ENCODE measurements around the gene ZNF296. TPM values are rescaled to one million over a fixed set of nuclear protein-coding genes. Genes with fewer than 3 reads are reported as not detected.

ZNF296 gene
- total RNA-seq, 1 donor from 2014 or later, result not detected

DNA sequence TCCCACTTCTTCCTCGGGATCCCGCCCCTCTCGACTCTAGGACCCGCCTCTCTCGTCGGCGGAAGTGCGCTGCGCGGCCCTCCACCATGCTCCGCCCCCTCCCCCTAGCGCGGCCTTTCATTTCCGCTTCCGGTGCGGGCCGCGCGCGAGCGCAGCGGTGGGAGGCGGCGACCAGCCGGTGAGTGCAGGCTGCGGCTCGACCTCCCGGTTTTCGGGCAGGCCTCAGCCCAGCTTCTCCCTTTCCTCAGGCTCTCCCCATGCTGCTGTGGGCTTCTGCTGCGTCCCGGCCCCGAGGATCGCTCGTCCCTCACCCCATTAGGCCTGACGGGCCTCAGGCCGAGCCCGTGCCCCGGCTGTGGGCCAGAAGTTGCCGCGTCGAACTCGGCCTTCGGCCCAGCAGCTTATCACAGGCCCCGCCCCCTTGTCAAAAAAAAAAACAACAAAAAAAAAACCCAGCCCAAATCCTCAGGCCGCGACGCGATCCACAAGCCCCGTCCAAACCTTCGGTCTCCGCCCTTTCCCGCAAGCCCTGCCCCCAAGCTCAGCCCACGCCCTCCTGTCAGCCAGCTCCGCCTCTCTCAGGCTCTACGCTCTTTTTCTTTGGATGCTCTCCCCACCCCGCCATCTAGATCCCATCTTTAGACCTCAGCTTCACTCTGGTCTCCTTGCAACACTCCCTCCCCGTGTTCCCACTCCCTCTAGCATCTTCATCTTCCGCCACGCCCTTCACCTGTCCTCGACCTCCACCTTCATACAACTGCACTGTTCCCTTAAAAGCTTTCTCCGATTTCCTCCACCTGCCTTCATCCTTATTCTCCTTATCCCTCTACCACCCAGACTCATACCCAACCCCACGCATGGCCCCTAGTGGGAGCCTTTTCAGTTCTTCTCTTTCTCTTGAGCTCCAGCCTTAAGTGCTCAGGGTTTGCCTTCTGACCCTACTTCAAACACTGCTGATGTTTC lies 37.1 kb downstream of the ZNF296 start, which contains the start of gene CLASRP:
Gene CLASRP, plus strand, starts transcription at position 115 of the 963 bp plus-strand sequence. CDS start 1,168 bp downstream, outside the sequence.
- no peaks in the 10 kb centered on the region for H3K27me3 ChIP-seq
- peak within 1 kb of the TSS; percentile 100 for H3K4me3 ChIP-seq
- TF ChIP-seq EZH2phosphoT487 (IDR thresholded peaks at IDR 0.05) (no peak), EZH2 (IDR thresholded peaks at IDR 0.05) (no peak)
- TF ChIP-seq, protein P1, sequence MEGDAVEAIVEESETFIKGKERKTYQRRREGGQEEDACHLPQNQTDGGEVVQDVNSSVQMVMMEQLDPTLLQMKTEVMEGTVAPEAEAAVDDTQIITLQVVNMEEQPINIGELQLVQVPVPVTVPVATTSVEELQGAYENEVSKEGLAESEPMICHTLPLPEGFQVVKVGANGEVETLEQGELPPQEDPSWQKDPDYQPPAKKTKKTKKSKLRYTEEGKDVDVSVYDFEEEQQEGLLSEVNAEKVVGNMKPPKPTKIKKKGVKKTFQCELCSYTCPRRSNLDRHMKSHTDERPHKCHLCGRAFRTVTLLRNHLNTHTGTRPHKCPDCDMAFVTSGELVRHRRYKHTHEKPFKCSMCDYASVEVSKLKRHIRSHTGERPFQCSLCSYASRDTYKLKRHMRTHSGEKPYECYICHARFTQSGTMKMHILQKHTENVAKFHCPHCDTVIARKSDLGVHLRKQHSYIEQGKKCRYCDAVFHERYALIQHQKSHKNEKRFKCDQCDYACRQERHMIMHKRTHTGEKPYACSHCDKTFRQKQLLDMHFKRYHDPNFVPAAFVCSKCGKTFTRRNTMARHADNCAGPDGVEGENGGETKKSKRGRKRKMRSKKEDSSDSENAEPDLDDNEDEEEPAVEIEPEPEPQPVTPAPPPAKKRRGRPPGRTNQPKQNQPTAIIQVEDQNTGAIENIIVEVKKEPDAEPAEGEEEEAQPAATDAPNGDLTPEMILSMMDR (IDR thresholded peaks at IDR 0.05), result no peak
- peak within 1 kb of the TSS; percentile 94 for H3K9ac ChIP-seq
- Mint-ChIP-seq H3K27me3 (ENCODE audit: insufficient read depth, low read depth) (no peaks in the 10 kb centered on the region), H3K9me3 (no peaks in the 10 kb centered on the region), H3K27ac (peak within 1 kb of the TSS; percentile 4), H3K4me1 (peaks cover 20% of the 10 kb centered on the region), H3K36me3 (peaks cover 13% of the 10 kb centered on the region), H3K4me3 (peak within 1 kb of the TSS; percentile 96)
- no peaks in the 10 kb centered on the region for H3K9me3 ChIP-seq (ENCODE audit: low read depth)
- H3K79me2 ChIP-seq (ENCODE audit: low read depth), result peaks cover 48% of the 10 kb centered on the region
- H3K36me3 ChIP-seq, result no peaks in the 10 kb centered on the region
- H3K4me1 ChIP-seq, result peaks cover 9% of the 10 kb centered on the region
- H3F3A ChIP-seq (ENCODE audit: low read depth), result peaks cover 8% of the 10 kb centered on the region
- peak; percentile 96 for DNase-seq (ENCODE audit: low spot score)
- peak within 1 kb of the TSS; percentile 98 for H3K4me2 ChIP-seq
- H4K20me1 ChIP-seq (ENCODE audit: low read depth), result peaks cover 42% of the 10 kb centered on the region
- H2AFZ ChIP-seq (replicated peaks), result peak within 1 kb of the TSS; percentile 78
- peak within 1 kb of the TSS; percentile 83 for H3K27ac ChIP-seq

DNA sequence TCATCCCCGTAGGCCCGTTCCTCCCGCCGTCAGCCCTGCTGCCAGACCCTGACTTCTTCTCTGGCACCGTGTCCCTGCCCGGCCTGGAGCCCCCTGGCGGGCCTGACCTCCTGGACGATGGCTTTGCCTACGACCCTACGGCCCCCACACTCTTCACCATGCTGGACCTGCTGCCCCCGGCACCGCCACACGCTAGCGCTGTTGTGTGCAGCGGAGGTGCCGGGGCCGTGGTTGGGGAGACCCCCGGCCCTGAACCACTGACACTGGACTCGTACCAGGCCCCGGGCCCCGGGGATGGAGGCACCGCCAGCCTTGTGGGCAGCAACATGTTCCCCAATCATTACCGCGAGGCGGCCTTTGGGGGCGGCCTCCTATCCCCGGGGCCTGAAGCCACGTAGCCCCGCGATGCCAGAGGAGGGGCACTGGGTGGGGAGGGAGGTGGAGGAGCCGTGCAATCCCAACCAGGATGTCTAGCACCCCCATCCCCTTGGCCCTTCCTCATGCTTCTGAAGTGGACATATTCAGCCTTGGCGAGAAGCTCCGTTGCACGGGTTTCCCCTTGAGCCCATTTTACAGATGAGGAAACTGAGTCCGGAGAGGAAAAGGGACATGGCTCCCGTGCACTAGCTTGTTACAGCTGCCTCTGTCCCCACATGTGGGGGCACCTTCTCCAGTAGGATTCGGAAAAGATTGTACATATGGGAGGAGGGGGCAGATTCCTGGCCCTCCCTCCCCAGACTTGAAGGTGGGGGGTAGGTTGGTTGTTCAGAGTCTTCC lies 38.7 kb downstream of the ZNF296 start:
- Histone ChIP-seq H3K9me3 (ENCODE audit: low read depth) (no peaks in the 10 kb centered on the region), H3K36me3 (no peaks in the 10 kb centered on the region), H3K4me1 (peaks cover 9% of the 10 kb centered on the region), H3F3A (ENCODE audit: low read depth) (peaks cover 8% of the 10 kb centered on the region), H4K20me1 (ENCODE audit: low read depth) (peaks cover 30% of the 10 kb centered on the region), H3K4me2 (no peak overlapping the region), H3K4me3 (no peak overlapping the region), H3K27me3 (no peaks in the 10 kb centered on the region), H3K79me2 (ENCODE audit: low read depth) (peaks cover 34% of the 10 kb centered on the region), H3K9ac (no peak overlapping the region), H3K27ac (no peak overlapping the region), H2AFZ (replicated peaks) (no peak overlapping the region)
- TF ChIP-seq, protein P1 (IDR thresholded peaks at IDR 0.05), result no peak
- no peak for TF ChIP-seq EZH2phosphoT487 (IDR thresholded peaks at IDR 0.05)
- no peak for TF ChIP-seq EZH2 (IDR thresholded peaks at IDR 0.05)
- no peak for DNase-seq (ENCODE audit: low spot score)
- Mint-ChIP-seq H3K27ac (no peak overlapping the region), H3K36me3 (peaks cover 13% of the 10 kb centered on the region), H3K9me3 (no peaks in the 10 kb centered on the region), H3K4me3 (peak overlapping the region; percentile 96), H3K27me3 (ENCODE audit: insufficient read depth, low read depth) (peaks cover 2% of the 10 kb centered on the region), H3K4me1 (peaks cover 20% of the 10 kb centered on the region)

DNA sequence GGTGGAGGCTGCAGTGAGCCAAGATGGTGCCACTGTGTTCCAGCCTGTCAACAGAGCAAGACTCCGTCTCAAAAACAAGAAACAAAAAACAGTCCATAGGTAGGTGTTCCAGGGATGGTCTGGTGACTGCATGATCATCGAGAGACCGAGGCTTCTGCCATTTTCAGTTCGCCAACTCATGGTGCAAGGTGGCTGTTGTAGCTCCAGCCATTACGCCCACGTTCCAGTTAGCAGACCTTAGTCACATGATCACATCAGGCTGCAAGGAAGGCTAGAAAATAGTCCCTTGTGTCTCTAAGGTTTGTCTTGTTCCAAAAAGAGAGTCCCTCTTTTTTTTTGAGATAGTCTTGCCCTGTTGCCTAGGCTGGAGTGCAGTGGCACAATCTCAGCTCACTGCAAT lies 40.5 kb downstream of the ZNF296 start:
- Histone ChIP-seq H3K4me3 (no peak overlapping the region), H3K9ac (no peak overlapping the region), H3K9me3 (ENCODE audit: low read depth) (no peaks in the 10 kb centered on the region), H3K27ac (no peak overlapping the region), H3K36me3 (no peaks in the 10 kb centered on the region), H4K20me1 (ENCODE audit: low read depth) (peaks cover 15% of the 10 kb centered on the region), H3K4me2 (no peak overlapping the region), H3K79me2 (ENCODE audit: low read depth) (peaks cover 16% of the 10 kb centered on the region), H3K27me3 (no peaks in the 10 kb centered on the region), H2AFZ (replicated peaks) (no peak overlapping the region), H3F3A (ENCODE audit: low read depth) (peaks cover 8% of the 10 kb centered on the region), H3K4me1 (peaks cover 9% of the 10 kb centered on the region)
- Mint-ChIP-seq H3K4me3 (no peak overlapping the region), H3K27ac (no peak overlapping the region), H3K27me3 (ENCODE audit: insufficient read depth, low read depth) (peaks cover 2% of the 10 kb centered on the region), H3K9me3 (no peaks in the 10 kb centered on the region), H3K4me1 (peaks cover 14% of the 10 kb centered on the region), H3K36me3 (peaks cover 3% of the 10 kb centered on the region)
- TF ChIP-seq, protein P1 (IDR thresholded peaks at IDR 0.05), result no peak
- TF ChIP-seq EZH2 (IDR thresholded peaks at IDR 0.05) (no peak), EZH2phosphoT487 (IDR thresholded peaks at IDR 0.05) (no peak)
- no peak for DNase-seq (ENCODE audit: low spot score)

All from neural progenitor cell (in vitro differentiated cells).